ENCODE results near the gene STUM. TPM values are rescaled to one million over a fixed set of nuclear protein-coding genes. Genes with fewer than 3 reads are reported as not detected.

The STUM gene
- total and polyA plus RNA-seq, 2 of the 8 experiments (the other 6 are each of a cell fraction or from before 2014, with no cell fraction given) = 0.76 to 1.2 TPM

DNA sequence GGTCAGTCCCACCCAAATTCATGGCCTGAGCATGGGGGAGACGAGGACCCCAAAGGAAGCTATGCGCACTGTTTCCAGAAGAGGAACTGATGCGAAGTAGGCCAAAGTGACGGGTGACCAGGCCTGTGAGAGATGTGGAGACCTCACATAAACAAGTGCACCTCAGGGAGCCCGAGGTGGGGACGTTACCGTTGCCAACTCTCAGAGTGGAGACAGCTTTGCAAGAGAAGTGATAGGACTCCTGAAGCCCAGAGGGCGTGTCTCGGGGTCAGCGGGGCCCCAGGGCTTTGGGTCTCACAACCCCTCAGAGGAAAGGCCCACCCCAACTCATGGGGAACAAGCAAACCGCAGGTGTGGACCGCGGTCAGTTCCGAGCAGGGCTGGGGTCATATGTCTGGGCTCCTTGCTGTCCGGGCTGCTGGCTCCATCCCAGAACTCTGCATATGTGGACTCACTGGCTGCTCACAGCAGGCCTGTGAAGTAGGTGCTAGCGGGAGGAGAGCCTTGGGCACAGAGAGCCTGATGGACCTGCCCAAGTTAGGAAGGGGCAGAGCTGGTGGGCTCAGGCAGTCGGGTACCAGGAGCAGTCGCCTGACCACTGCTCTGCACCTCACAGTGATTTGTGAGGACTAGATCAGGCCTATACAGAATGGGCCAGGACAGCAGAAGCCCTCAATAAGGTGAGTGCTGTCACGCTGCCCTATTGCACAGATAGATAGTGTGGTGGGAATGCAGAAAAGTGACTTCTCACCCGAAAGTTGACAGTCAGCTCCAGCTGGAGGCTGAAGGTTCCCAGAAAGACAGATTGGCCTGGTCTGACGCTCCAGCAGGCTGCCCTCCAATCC, 26.2 kb downstream of the STUM start (continued):
- TF ChIP-seq EZH2 (IDR thresholded peaks at IDR 0.05; ENCODE audit: low read depth, low read length, severe bottlenecking) (no peak), NANOG (IDR thresholded peaks at IDR 0.05; ENCODE audit: insufficient read depth, low read depth, low read length, poor library complexity, severe bottlenecking) (no peak), NRF1 (IDR thresholded peaks at IDR 0.05; ENCODE audit: low read depth, low read length) (no peak)

All from H1 (cell line).